SIG-M5 treated with dmso at 0.1 percent for 504 hours (cell line): ENCODE results near the gene HECTD2.
"Not testable (repeated sequence)": the region's sequence is repeated elsewhere in the genome, so short reads cannot be mapped to it uniquely, and the experiment has no call there.

Source experiments
- DNase-seq: peaks from one replicate; lab custom pipeline; 2025; ENCODE audit not compliant: unreplicated experiment; lab: John Stamatoyannopoulos, UW

Gene HECTD2, protein sequence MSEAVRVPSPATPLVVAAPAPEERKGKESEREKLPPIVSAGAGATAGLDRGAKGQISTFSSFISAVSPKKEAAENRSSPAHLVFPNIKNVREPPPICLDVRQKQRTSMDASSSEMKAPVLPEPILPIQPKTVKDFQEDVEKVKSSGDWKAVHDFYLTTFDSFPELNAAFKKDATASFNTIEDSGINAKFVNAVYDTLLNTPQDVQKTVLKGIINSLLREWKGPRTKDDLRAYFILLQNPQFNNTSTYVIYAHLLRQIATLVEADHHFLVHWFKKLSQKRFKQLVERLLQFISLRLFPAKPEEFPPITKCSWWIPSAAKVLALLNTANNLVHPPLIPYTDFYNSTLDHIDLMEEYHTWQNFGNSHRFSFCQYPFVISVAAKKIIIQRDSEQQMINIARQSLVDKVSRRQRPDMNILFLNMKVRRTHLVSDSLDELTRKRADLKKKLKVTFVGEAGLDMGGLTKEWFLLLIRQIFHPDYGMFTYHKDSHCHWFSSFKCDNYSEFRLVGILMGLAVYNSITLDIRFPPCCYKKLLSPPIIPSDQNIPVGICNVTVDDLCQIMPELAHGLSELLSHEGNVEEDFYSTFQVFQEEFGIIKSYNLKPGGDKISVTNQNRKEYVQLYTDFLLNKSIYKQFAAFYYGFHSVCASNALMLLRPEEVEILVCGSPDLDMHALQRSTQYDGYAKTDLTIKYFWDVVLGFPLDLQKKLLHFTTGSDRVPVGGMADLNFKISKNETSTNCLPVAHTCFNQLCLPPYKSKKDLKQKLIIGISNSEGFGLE

DNA sequence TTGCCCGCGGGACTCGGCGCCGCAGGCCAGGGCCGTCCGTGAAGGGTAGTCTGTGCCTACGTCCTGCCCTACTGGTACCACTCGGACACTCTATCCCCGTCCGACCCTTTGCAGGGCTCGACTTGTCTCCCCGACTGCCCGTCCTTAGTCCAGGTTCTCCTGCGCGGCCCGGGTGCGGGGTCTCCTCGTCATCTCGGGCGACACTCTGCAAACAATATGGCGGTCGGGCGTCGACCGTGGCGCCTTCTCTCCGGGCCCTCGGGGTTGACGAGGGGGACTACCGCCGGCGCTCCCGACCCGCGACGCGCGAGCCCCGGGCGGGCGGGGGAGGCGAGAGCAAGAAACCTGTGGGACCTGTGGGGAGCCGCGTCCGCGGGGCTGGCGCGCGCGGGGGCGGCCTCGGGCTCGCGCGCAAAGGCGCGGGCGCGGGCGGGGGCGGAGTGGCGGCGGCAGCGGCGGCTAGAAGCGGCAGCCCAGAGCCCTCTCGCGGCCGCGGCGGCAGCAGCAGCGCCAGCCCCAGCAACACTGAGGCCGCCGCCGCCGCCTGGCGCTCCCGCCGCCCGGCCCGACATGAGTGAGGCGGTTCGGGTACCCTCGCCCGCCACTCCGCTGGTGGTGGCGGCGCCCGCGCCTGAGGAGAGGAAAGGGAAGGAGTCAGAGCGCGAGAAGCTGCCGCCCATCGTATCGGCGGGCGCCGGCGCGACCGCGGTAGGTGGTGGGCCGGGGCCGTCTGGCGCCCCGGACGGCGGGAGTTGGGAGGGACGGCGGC, at the start of gene HECTD2:
Gene HECTD2 (plus strand): TSS at position 476 of the 769 bp plus-strand sequence. CDS start 95 bp downstream, at position 571.
- peak; percentile 54 for DNase-seq

DNA sequence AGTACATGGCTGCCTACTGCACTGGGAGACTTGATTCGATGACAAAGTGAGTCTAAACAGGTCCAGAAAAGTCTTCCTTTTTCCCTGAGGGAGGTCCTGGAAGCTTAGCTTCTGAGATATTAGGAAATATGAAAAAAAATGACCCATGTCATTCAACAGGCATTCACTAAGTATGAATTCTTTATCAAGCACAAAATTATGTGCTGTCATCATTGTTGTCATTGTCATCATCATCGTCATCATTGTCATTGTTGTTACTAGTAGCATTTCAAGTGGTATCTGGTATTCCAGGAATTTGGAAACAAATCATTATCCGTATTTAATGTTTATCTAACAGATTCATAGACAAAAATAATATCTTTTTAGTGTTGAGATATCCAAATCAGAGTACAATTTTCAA, 49.7 kb upstream of the HECTD2 start:
- DNase-seq: no peak

DNA sequence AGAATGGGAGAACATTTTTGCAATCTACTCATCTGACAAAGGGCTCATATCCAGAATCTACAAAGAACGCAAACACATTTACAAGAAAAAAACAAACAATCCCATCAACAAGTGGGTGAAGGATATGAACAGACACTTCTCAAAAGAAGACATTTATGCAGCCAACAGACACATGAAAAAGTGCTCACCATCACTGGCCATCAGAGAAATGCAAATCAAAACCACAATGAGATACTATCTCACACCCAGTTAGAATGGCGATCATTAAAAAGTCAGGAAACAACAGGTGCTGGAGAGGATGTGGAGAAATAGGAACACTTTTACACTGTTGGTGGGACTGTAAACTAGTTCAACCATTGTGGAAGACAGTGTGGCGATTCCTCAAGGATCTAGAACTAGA, 44.6 kb upstream of the HECTD2 start:
- not testable (repeated sequence) for DNase-seq

DNA sequence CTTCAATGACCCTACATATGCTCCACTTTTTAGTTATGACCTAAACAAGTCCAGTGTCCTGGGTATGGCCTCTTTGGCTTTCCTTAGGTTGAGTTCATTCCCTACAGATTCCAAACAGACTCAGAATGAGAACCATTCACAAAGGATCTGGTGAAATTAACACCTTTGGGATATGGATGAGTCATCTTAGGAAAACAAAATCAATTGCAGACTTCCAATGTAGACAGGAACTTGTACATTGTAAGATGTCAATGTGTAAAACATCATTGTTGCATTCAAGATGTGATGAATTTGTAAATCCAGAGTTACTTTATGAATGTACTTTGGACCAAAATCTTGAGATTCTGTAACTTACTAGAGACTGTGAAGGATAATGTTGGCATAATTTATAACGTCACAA, 43.4 kb upstream of the HECTD2 start:
- DNase-seq: no peak

DNA sequence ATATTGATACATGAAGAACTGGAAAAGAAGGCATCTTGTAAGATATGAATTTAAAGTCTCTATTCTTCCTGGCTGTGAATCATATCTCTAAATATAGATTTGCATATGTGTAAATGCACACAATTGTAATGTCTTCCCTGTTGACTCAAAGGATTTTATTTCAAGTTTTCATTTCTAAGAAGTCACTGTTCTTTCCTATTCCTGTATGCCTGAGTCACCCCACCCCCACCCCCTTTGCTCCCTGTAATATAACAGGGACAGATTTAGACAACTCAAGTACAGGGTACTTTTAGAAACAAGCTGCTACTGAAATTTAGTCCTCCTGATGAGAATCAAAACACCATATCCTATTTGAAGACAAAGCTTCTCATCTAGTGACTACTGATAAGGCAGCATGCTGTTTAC, 43.0 kb upstream of the HECTD2 start:
- DNase-seq: no peak

DNA sequence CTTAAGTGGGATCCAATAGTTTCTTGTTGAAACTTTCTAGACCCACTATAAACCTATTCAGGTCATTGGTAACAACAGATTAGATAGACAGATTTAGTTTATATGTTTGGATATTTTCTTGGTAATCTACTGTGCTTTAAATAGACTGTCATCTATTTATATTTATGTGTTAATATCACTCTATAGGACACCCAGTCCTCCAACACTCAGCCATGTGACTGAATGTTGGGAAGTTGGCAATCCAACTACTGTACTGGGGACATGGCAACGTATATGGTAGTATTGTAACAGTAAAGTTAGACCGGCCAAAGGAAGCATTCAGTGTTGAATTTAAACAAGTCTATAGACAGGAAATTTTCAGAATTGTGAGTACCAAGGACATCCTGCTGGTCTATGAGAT, 42.6 kb upstream of the HECTD2 start:
- no peak for DNase-seq

DNA sequence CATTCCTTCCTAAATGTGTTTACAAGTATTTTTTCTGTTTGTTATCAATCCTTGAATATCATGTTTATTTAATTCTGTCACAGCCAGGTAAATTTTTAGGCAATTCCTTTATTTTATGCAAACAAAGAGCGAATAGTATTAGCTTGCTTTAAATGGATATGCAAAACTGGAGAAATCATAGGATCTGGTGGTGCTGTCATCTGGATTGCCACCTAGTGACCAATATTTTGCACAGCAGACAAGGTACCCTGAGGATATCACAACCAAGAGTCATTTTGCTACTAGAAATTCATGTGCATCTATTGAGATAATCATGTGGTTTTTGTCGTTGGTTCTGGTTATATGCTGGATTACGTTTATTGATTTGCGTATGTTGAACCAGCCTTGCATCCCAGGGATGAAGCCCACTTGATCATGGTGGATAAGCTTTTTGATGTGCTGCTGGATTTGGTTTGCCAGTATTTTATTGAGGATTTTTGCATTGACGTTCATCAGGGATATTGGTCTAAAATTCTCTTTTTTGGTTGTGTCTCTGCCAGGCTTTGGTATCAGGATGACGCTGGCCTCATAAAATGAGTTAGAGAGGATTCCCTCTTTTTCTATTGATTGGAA, 40.1 kb upstream of the HECTD2 start:
- DNase-seq: not testable (repeated sequence)

DNA sequence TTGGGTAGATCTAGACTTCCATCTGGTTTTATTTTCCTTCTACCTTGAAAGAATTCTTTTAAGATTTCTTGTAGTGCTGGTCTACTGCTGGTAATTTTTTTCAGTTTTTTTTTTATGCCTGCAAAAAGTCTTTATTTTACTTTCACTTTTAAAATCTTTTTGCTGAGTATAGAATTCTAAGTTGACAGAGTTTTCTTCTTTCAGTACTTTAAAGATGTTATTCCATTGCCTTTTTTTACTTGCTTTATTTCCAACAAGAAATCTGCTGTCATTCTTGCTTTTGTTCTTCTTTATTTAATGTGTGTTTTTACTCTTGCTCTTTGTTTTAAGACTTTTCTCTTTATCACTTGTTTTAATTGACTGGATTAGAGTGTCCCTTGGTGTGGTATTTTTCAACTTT, 36.1 kb upstream of the HECTD2 start:
- no peak for DNase-seq

DNA sequence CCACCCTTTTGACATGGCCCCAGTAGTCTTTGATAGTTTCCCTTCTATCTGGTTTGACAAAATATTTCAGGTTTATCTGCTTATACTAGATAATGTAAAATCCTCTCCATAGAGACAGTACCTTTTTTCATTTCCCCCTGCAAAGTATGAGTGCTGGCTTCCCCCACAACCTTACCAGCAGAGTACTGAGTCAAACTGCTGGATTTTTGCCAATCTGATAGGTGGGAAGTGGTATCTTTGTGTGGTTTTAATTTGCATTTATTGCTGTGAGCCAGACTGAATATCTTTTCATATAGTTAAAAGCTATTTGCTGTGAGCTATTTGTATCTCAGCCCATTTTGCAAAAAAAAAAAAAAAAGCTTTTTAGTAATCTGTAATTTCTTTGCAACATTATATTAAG, 32.1 kb upstream of the HECTD2 start:
- no peak for DNase-seq

DNA sequence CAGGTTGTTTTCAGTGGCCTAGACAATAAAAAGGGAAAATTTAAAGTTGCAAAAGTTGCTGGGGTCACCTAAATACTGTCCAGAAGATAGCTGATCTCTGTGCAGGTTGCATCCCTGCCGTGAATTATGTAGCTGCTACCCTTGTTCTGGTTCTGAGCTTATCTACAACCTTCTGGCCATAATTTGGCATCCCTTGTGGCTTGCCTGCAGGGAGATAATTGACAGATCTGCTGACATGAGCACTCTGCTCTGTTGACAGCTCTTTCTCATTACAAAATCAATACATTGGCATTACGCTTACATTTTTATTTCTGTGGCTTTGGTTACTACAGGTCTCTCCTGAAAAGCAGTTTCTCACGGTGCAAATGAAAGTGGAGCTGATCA, 29.3 kb upstream of the HECTD2 start:
- no peak for DNase-seq

DNA sequence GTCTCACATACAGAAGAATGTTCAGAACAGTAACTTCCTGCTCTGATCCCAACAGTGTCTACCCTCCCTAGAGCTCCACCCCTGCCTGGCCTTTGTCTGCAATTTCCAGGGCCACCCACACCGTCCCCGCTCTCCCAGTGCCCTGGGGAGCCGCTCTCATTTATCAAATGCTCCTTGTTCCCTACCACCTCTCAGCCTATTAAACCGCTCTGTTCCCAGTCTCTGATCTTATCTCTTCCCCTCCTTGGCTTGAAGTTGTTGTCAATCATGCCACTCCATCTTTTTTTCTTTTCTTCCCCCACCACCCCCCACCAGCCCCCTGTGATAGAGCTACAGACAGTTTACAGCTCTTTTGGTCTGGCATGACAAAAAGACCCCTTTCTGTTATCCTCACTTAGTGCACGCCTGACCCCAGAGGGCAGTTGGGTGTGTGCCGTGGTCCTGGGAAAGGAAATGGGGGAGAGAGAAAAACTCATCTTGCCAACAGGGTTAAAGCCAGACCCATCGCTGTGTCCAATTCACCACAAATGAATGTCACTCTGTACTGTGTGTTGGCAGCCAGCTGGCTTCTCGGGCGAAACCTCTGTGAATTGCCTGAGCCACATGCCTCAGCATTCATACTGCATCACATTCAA, 28.8 kb upstream of the HECTD2 start:
- DNase-seq: no peak

DNA sequence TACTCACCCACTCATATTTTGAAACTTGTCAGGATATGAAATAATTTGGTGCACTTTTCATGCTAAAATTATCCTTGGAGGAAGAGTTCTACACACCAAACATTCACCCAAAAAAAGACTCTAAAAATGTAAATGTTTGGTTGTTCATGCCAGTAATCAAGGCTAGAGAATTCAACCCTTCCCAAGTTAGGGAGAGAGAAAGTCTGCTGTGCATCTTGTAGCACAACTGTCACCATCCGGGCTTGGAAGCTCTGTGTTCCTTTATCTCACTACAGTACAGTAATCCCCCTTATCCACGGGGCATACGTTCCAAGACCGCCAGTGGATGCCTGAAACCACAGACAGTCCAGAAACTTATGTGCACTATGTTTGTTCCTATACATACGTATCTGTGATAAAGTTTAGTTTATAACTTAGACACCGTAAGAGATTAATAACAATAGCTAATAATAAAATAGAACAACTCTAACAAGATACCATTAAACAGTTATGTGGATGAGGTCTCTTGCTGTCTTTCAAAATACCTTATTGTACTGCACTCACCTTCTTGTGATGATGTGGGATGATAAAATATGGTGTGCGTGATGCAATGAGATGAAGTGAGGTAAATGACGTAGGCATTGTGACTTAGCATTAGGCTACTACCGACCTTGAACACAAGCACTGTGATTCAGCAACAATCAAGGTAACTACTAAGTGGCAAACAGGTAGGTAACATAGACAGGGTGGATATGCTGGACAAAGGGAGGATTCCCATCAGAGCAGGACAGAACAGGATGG, 24.6 kb upstream of the HECTD2 start:
- DNase-seq: no peak

DNA sequence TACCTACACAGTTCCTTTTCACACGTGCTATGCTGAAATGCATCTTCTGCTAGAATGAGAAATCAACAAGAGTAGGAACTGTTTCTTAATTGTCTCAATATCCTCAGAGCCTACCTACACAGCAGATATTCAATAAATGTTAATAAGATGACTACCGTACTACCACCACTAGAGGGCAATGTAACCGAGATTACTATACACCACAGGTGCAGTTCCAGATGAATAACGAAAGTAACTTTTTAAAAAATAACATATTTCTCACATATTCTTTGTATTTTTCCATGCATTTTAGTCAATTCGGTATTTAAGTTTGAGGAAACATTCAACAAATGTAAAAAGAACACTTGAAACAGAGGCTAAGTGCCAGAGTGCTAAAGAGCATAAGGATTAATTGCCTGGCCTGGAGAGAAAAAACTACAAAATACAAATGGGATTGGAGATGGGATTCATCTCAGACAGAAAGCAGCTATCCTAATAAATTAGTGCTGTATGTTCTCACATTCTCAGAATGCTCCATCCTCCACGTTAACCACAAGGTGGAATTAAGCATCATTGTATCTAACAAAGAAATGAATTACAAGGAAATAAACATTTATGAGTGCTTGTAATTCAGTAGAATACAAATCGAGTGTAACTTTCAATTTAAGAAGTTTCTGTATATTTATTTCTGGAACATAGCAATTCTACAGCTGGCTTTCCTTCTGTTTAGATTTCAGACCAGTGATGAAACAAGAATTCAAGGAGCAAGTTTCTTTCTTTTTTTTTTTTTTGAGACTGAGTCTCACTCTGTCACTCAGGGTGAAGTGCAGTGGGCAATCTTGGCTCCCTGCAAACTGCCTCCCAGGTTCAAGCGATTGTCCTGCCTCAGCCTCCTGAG, 20.3 kb upstream of the HECTD2 start:
- peak; percentile 62 for DNase-seq

DNA sequence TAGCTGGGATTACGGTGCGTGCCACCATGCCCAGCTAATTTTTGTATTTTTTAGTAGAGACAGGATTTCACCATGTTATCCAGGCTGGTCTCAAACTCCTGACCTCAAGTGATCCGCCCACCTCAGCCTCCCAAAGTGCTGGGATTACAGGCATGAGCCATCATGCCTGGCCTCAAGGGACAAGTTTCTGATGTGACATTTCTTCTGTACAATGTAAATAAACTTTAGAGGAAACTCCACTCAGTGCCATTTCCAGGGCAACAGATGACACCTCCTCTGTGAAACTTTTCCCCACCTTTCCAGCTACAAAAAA, 19.7 kb upstream of the HECTD2 start:
- not testable (repeated sequence) for DNase-seq

DNA sequence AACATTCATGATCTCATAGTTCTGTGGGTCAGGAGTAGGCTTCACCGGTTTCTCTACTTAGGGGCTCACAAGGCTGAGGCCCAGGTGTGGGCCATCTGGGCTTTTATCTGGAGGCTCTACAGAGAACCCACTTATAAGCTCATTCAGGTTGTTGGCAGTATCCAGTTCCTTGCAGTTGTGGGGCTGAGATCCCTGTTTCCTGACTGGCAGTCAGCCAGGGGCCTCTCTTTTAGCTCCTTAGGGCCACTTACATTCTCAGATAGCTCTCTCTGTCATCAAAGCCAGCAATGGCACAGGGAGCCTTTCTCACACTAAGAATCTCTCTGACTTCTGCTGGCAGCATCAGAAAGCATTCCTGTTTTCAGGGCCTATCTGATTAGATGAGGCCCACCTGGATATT, 18.2 kb upstream of the HECTD2 start:
- DNase-seq: no peak

DNA sequence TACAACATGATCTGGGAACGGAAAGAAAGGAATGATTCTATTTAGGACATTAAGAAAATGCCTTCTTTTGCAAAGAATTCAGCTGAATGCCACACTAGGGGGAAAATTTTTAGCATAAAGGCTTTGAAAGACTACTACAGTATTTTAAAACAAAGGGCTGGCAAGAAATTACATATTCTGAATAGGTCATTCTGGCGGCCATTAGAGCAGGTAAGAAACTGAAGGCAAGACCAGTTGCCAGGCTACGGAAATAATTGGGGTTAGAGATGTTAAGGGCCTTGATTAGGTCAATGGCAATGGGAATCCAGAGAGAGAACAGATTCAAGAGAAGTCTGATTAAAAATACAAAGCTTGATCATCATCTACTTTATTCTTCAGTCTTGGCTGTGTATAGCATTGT, 3.8 kb upstream of the HECTD2 start:
- DNase-seq: no peak

DNA sequence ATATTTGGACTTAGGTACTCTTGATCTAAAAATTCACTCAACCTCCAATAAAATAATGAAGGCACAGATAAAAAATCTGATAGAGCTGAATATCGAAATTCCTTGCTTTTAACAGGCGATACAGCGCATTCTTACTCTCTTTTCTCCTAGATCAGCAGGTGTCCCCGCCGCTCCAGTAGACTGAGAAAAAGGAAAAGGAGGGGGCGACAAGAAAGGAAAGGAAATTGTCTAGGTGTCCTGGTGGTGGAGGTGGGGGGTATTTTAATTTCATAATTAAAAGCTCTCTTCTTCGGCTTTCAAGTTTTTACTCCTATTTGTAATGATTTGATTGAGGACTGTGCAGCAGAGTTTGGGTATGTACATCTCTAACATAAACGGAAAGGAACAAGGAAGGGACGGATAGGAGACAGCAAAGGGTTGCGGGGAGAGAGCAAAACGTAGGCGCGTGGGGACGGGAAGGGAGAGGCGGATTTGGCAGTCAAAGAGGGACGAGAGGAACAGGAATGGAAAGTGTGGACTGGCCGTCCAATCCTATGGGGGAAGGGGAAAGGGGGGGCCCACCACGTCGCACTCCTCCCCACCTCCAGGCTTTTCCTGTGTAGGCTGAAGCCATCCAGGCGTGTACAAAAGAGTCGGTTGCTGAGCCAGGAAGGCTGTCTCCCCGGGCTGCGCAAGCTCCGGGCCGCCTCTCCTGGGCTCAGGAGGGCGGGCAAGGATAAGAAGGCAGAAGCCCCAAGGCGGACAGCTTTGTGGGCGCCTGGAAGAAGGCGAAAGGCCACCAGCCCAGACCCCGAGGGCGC, 875 bp upstream of the HECTD2 start:
- DNase-seq: peak; percentile 48

DNA sequence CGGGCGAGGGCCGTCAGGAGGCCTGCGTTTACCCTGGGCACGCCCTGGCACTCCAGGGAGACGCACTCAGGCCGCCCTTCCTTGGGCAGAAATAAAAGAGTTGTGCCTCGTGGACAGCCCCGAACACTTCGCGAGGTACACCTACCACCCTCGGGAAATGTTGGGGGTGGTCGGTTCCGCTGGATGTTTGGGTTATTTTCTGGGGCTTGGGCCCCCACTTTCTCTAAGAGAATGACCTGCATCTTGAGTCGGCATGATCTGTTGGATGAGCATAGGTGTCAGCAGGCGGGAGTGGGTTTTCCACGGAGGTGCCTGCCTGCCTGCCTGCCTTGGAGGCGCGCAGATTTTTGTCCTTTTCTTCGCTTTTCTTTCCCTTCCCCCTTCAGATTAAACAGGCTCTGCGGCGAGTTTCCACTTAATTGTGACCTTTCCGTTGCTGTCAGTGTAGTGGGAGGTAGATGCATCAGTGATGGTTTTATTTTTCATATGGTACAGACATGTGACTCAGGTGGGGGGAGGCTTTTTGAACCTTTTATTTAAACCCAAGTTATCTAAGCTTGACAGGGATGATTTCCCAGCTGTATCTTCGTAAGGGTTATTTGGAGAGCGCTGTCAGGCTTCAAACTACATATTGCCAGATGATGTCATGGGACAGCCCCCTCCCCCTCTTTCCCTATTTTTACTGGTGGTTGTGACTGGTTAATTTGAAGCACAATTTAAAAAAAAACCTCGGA, 661 bp downstream of the HECTD2 start:
- no peak for DNase-seq
